ENCODE measurements around the gene GPRASP1. TPM values are rescaled to one million over a fixed set of nuclear protein-coding genes. Genes with fewer than 3 reads are reported as not detected.

The GPRASP1 gene, protein sequence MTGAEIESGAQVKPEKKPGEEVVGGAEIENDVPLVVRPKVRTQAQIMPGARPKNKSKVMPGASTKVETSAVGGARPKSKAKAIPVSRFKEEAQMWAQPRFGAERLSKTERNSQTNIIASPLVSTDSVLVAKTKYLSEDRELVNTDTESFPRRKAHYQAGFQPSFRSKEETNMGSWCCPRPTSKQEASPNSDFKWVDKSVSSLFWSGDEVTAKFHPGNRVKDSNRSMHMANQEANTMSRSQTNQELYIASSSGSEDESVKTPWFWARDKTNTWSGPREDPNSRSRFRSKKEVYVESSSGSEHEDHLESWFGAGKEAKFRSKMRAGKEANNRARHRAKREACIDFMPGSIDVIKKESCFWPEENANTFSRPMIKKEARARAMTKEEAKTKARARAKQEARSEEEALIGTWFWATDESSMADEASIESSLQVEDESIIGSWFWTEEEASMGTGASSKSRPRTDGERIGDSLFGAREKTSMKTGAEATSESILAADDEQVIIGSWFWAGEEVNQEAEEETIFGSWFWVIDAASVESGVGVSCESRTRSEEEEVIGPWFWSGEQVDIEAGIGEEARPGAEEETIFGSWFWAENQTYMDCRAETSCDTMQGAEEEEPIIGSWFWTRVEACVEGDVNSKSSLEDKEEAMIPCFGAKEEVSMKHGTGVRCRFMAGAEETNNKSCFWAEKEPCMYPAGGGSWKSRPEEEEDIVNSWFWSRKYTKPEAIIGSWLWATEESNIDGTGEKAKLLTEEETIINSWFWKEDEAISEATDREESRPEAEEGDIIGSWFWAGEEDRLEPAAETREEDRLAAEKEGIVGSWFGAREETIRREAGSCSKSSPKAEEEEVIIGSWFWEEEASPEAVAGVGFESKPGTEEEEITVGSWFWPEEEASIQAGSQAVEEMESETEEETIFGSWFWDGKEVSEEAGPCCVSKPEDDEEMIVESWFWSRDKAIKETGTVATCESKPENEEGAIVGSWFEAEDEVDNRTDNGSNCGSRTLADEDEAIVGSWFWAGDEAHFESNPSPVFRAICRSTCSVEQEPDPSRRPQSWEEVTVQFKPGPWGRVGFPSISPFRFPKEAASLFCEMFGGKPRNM (N-terminal part only)
- 5.5 TPM for total RNA-seq
- long read RNA-seq, full-length matches to known transcripts: 2 of 13 reads
- long read RNA-seq, partial matches to known transcripts: 5 of 13 reads
- long read RNA-seq, other reads (novel, unspliced or antisense): 6 of 13 reads

DNA sequence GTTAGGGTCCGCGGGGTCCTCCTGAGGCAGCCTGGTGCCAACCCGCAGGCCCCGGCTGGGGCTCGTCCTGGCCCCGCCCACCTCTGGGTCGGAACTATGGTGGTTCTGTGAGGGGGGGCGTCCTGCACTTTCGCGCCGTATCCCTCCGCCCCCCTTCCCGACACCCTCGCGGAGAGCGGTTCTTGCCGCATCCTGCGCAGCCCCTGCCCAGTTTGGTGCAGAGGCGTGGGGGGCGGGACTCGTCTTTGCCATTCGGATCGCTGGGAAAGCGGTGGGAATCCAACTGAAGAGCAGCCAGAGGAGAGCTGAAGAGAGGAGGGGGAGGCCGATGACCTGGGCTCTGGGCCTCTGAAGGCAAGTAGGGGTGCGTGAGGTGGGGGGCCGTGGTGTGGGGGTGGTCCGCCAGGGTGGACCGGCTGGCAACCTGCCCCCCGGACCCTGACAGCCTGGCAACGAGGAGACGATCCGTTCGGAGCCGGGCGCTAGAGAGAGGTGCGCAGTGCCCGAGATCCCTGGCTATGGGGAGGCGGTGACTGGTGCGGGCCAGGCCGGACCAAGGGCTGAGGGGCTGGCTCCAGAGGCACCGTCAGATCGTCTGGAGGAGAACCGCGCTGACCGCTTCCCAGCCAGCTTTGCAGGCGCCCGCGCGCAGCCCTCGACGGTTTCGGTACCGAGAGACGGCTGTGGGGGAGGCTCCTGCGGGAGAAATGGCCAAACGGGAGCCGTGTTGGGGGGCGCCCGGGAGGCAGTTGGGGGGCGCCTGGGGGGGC, at the start of gene GPRASP1:
Gene GPRASP1 (plus strand): TSS at position 242 of the 770 bp plus-strand sequence. CDS start 2,431 bp downstream, outside the sequence.
- no peaks in the 10 kb centered on the region for H3K27me3 ChIP-seq
- H3K9me3 ChIP-seq: no peaks in the 10 kb centered on the region
- TF ChIP-seq, protein P1, sequence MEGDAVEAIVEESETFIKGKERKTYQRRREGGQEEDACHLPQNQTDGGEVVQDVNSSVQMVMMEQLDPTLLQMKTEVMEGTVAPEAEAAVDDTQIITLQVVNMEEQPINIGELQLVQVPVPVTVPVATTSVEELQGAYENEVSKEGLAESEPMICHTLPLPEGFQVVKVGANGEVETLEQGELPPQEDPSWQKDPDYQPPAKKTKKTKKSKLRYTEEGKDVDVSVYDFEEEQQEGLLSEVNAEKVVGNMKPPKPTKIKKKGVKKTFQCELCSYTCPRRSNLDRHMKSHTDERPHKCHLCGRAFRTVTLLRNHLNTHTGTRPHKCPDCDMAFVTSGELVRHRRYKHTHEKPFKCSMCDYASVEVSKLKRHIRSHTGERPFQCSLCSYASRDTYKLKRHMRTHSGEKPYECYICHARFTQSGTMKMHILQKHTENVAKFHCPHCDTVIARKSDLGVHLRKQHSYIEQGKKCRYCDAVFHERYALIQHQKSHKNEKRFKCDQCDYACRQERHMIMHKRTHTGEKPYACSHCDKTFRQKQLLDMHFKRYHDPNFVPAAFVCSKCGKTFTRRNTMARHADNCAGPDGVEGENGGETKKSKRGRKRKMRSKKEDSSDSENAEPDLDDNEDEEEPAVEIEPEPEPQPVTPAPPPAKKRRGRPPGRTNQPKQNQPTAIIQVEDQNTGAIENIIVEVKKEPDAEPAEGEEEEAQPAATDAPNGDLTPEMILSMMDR (IDR thresholded peaks at IDR 0.05): no peak
- H3K36me3 ChIP-seq: no peaks in the 10 kb centered on the region
- peak within 1 kb of the TSS; percentile 58 for H3K27ac ChIP-seq
- DNase-seq: peak; percentile 72
- H3K4me3 ChIP-seq: peak within 1 kb of the TSS; percentile 57
- no peaks in the 10 kb centered on the region for H3K4me1 ChIP-seq
- intact Hi-C loops (cut with DNase I): no loop called here
- ATAC-seq: peak; percentile 80

DNA sequence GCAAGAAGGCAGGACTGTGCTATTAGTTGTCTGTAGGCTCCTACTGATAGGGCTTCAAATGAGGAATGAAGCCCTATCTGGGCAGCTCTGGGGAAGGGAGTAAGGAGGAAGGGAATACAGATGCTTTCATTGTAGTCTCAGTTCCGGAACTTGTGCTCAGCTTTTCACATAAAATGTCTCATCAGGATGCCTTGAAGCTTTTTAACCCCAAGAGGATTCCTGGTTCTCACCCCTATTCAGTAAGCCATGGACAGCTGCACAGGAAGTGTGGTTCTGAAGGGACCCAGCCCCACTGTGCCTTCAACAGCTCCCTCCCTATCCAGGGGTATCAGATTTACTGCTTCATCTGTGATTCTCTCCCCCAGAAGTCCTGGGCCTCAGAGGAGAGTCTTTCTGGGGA, 47.0 kb upstream of the GPRASP1 start:
- no peak overlapping the region for H3K4me3 ChIP-seq
- TF ChIP-seq, protein P1 (IDR thresholded peaks at IDR 0.05): no peak
- ATAC-seq: no peak
- DNase-seq: no peak
- no peaks in the 10 kb centered on the region for H3K4me1 ChIP-seq
- H3K27ac ChIP-seq: no peak overlapping the region
- no peaks in the 10 kb centered on the region for H3K9me3 ChIP-seq
- H3K27me3 ChIP-seq: no peaks in the 10 kb centered on the region
- intact Hi-C loops (cut with DNase I): no loop called here
- H3K36me3 ChIP-seq: no peaks in the 10 kb centered on the region

- no peaks in the 10 kb centered on the region for H3K27me3 ChIP-seq
- H3K27ac ChIP-seq: no peak overlapping the region
- H3K4me1 ChIP-seq: no peaks in the 10 kb centered on the region
- H3K9me3 ChIP-seq: no peaks in the 10 kb centered on the region
- H3K4me3 ChIP-seq: no peak overlapping the region
- H3K36me3 ChIP-seq: no peaks in the 10 kb centered on the region
- intact Hi-C loops (cut with DNase I): no loop called here
- no peak for ATAC-seq
- TF ChIP-seq, protein P1 (IDR thresholded peaks at IDR 0.05): no peak
- no peak for DNase-seq
Measured at GRCh38 chrX:102606115-102606514, 45.2 kb upstream of the GPRASP1 start.

DNA sequence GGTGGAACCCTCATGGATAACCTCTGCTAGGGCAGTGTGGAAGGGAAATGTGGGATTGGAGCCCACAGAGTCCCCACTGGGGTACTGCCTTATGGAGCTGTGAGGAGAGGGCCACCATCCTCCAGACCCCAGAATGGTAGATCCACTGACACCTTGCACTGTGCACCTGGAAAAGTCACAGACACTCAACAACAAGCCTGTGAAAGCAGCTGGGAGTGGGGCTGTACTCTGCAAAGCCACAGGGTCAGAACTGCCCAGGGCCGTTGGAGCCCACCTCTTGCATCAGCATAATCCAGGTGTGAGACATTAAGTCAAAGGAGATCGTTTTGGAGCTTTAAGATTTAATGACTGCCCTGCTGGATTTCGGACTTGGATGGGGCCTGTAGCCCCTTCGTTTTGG, 40.4 kb upstream of the GPRASP1 start:
- ATAC-seq (no peak), DNase-seq (no peak)
- no peaks in the 10 kb centered on the region for H3K27me3 ChIP-seq
- no peak overlapping the region for H3K27ac ChIP-seq
- intact Hi-C loops (cut with DNase I): no loop called here
- no peak overlapping the region for H3K4me3 ChIP-seq
- H3K36me3 ChIP-seq: no peaks in the 10 kb centered on the region
- no peaks in the 10 kb centered on the region for H3K9me3 ChIP-seq
- TF ChIP-seq, protein P1 (IDR thresholded peaks at IDR 0.05): no peak
- H3K4me1 ChIP-seq: no peaks in the 10 kb centered on the region

GRCh38 chrX:102624105-102624504, 27.2 kb upstream of the GPRASP1 start:
- no peak overlapping the region for H3K27ac ChIP-seq
- no peaks in the 10 kb centered on the region for H3K36me3 ChIP-seq
- ATAC-seq (no peak), DNase-seq (no peak)
- TF ChIP-seq, protein P1 (IDR thresholded peaks at IDR 0.05): no peak
- H3K9me3 ChIP-seq: no peaks in the 10 kb centered on the region
- intact Hi-C loops (cut with DNase I): no loop called here
- no peaks in the 10 kb centered on the region for H3K4me1 ChIP-seq
- H3K4me3 ChIP-seq: no peak overlapping the region
- H3K27me3 ChIP-seq: no peaks in the 10 kb centered on the region
